ENCODE measurements around the gene TLR1.
A peak's percentile ranks its signal among the peaks of the same experiment; 100 is the strongest.

TLR1 gene

GRCh38 chr4:38785901-38786402 is 18.6 kb downstream of the TLR1 start:
- Histone ChIP-seq H3K4me2 (ENCODE audit: low read length) (peak overlapping the region; percentile 51), H3F3A (ENCODE audit: control insufficient read depth, insufficient read depth) (peaks cover 8% of the 10 kb centered on the region)
- TF ChIP-seq CTCF (IDR thresholded peaks at IDR 0.05; ENCODE audit: low read depth, low read length, poor library complexity, severe bottlenecking) (peak; percentile 19), EZH2phosphoT487 (IDR thresholded peaks at IDR 0.05; ENCODE audit: borderline replicate concordance, low read length) (no peak)

GRCh38 chr4:38785041-38785790 is 19.4 kb downstream of the TLR1 start:
- Histone ChIP-seq H3K79me2 (ENCODE audit: control insufficient read depth, low read length) (peaks cover 25% of the 10 kb centered on the region), H3K27me3 (ENCODE audit: control insufficient read depth, low read length) (no peaks in the 10 kb centered on the region), H3K4me1 (ENCODE audit: control insufficient read depth, low read length) (peaks cover 43% of the 10 kb centered on the region), H3K4me3 (ENCODE audit: low read length) (peak overlapping the region; percentile 36; the same call in 1 of the 2 replicates), H3K9me3 (ENCODE audit: control insufficient read depth, insufficient read depth, low read length) (no peaks in the 10 kb centered on the region), H3K9me2 (replicated peaks; ENCODE audit: control insufficient read depth, low read length) (no peaks in the 10 kb centered on the region), H4K20me1 (ENCODE audit: control insufficient read depth, insufficient read depth, low read depth, low read length) (no peaks in the 10 kb centered on the region), H3K4me2 (ENCODE audit: low read length) (peak overlapping the region; percentile 51), H3K27ac (ENCODE audit: low read depth, low read length) (peak overlapping the region; percentile 33), H3K36me3 (ENCODE audit: control insufficient read depth, low read length) (peaks cover 19% of the 10 kb centered on the region), H3F3A (ENCODE audit: control insufficient read depth, insufficient read depth) (peaks cover 8% of the 10 kb centered on the region)
- no peak for TF ChIP-seq CTCF (IDR thresholded peaks at IDR 0.05; ENCODE audit: low read depth, low read length, poor library complexity, severe bottlenecking)
- TF ChIP-seq EZH2phosphoT487 (IDR thresholded peaks at IDR 0.05; ENCODE audit: borderline replicate concordance, low read length) = no peak

More at GRCh38 chr4:38785901-38786402, 18.6 kb downstream of the TLR1 start:
- peaks cover 38% of the 10 kb centered on the region for H3K4me1 ChIP-seq (ENCODE audit: control insufficient read depth, low read length)
- H3K79me2 ChIP-seq (ENCODE audit: control insufficient read depth, low read length) = peaks cover 18% of the 10 kb centered on the region
- peak overlapping the region; percentile 33 for H3K27ac ChIP-seq (ENCODE audit: low read depth, low read length)
- no peaks in the 10 kb centered on the region for H4K20me1 ChIP-seq (ENCODE audit: control insufficient read depth, insufficient read depth, low read depth, low read length)
- H3K9me2 ChIP-seq (replicated peaks; ENCODE audit: control insufficient read depth, low read length) = no peaks in the 10 kb centered on the region
- H3K36me3 ChIP-seq (ENCODE audit: control insufficient read depth, low read length) = peaks cover 12% of the 10 kb centered on the region
- H3K27me3 ChIP-seq (ENCODE audit: control insufficient read depth, low read length) = no peaks in the 10 kb centered on the region
- peak overlapping the region; percentile 36 for H3K4me3 ChIP-seq (ENCODE audit: low read length)
- H3K9me3 ChIP-seq (ENCODE audit: control insufficient read depth, insufficient read depth, low read length) = no peaks in the 10 kb centered on the region

GRCh38 chr4:38784141-38784540 is 20.4 kb downstream of the TLR1 start:
- Histone ChIP-seq H3K9me2 (replicated peaks; ENCODE audit: control insufficient read depth, low read length) (no peaks in the 10 kb centered on the region), H3F3A (ENCODE audit: control insufficient read depth, insufficient read depth) (peaks cover 6% of the 10 kb centered on the region), H4K20me1 (ENCODE audit: control insufficient read depth, insufficient read depth, low read depth, low read length) (no peaks in the 10 kb centered on the region), H3K27me3 (ENCODE audit: control insufficient read depth, low read length) (no peaks in the 10 kb centered on the region), H3K9me3 (ENCODE audit: control insufficient read depth, insufficient read depth, low read length) (peaks cover 3% of the 10 kb centered on the region; the same call in 1 of the 2 replicates), H3K4me1 (ENCODE audit: control insufficient read depth, low read length) (peaks cover 50% of the 10 kb centered on the region), H3K4me2 (ENCODE audit: low read length) (no peak overlapping the region), H3K36me3 (ENCODE audit: control insufficient read depth, low read length) (peaks cover 30% of the 10 kb centered on the region), H3K4me3 (ENCODE audit: low read length) (no peak overlapping the region), H3K79me2 (ENCODE audit: control insufficient read depth, low read length) (peaks cover 36% of the 10 kb centered on the region), H3K27ac (ENCODE audit: low read depth, low read length) (no peak overlapping the region)
- TF ChIP-seq EZH2phosphoT487 (IDR thresholded peaks at IDR 0.05; ENCODE audit: borderline replicate concordance, low read length) (no peak), CTCF (IDR thresholded peaks at IDR 0.05; ENCODE audit: low read depth, low read length, poor library complexity, severe bottlenecking) (no peak)
